GM10847 (cell line): ENCODE measurements around the gene ABCC5.

ENCODE experiments used
- POLR2A ChIP-seq: IDR thresholded peaks from 2 replicates; pipeline ENCODE4 v1.6.1; 2011; ENCODE audit not compliant: insufficient read length; ENCODE audit errors: extremely low read depth

The ABCC5 gene

DNA sequence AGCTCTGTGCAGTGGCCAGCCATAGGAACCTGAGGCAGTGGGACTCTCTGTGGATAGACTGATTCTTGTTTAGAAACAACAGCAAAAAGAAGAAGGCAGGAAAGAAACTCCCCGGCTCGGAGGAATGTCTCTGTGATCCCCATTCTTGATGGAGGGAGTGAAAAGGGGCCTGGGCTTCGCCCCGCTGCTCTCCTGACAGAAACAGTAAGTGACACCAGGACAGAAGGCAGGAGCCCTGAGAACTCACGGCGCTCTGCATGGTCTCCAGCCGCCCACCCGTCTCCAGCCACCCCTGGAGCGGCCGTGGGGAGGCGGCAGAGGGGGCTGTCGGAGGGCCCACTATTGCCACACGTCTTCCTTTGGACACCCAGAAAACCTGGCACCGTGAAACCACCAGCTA, 97.3 kb downstream of the ABCC5 start:
- no peak for TF ChIP-seq POLR2A

DNA sequence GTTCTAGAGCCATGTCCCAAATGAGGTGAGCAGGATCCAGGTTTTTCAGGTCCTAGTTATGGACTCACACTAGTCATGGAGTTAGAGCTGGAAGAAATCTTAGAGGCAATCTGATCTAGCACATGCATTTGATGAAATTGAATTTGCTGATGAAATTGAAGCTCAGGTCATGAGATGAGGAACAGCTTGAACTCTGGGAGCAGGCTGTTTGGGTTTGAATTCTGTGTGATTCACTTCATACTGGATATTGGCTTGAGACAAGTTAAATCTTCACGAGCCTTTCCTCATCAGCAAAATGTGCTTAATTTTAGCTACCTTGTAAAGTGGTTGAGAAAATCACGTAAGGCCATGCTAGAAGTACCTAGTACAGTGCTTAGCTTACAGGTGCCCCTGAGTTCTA, 99.5 kb downstream of the ABCC5 start:
- no peak for TF ChIP-seq POLR2A

DNA sequence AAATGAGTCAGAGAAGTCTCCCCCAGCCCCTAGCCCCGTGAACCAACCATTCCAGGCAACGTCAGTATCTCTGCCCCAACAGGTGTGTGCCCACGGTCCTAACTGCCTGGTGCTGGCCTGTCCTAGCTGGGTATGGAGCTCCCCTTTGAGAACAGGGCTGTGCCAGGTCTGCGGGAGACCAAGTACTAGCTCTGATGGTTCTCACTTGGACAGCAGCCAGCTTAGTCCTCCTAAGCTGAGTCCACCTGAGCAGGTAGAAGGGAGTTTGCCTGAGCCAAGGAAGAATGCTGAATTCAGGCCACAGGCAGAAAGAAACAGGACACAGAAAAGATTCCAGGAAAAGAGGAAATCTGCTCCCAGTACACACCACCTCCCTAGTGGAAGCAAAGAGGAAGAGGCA, 99.9 kb downstream of the ABCC5 start:
- no peak for TF ChIP-seq POLR2A

DNA sequence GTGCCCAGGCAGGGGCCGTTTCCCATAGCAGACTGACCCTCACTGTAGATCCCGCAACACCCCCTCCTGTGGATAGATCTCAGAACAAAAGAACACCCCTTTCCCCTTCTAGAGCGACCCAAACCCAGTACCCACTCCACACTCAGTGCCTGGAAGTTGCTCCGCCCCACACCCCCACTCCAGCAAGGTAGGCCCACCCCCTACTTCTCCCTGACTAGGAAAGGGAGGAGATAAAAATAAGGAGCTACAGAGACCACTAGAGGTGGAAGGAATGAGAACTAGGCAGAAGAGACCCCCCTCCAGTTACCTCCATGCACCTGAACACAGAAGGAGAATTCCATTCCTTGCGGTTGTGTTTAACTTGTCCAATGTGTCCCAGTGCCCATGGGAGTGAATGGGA, 102.8 kb downstream of the ABCC5 start:
- no peak for TF ChIP-seq POLR2A

DNA sequence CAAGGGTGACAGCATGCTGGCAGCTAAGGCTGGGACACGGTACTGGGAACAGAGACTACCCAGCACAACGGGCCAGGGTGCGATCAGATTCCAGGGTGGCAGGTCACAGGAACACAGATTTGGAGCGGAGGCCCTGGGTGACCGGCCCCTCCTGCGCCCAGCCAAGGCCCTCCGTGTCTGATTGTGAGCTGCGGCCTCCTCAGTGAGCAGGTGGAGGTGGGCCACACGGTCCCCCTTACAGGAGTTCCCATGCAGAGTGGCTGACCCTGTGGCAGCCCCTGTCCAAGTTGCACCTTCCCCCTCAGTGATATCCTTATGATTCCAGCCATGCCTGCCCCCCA, 104.1 kb downstream of the ABCC5 start:
- TF ChIP-seq POLR2A, result no peak

DNA sequence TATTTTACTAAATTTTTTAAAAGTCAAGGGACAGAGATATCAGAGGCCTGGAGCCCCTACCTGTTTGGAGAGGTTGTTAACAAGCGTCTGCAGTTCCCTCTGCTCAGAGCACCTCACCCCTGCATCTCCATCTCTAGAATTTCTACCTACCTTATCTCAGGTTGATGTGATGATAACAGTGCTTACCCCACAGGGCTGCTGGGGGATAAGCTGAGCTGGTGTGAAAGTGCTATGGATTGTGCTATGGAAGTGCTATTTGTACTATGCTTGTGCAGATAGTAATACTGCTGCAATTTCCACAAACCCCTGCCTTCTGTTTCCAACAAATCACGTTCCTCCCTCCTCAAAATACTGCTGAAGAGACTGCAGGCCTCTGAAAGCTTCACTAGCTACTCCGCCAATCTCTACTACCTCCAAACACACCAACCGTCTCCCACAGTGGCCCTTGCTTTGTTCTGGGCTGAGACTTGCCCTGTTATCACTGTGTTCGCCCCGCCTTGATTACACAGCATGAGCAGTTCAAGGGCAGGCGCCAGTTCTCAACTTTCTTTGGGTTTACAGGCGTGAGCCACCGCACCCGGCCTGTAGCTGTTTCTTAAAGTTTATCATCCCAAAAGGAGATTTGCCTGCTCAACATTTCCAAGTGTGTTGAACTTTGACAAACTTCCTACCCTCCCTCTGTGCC, 104.6 kb downstream of the ABCC5 start:
- TF ChIP-seq POLR2A, result no peak

DNA sequence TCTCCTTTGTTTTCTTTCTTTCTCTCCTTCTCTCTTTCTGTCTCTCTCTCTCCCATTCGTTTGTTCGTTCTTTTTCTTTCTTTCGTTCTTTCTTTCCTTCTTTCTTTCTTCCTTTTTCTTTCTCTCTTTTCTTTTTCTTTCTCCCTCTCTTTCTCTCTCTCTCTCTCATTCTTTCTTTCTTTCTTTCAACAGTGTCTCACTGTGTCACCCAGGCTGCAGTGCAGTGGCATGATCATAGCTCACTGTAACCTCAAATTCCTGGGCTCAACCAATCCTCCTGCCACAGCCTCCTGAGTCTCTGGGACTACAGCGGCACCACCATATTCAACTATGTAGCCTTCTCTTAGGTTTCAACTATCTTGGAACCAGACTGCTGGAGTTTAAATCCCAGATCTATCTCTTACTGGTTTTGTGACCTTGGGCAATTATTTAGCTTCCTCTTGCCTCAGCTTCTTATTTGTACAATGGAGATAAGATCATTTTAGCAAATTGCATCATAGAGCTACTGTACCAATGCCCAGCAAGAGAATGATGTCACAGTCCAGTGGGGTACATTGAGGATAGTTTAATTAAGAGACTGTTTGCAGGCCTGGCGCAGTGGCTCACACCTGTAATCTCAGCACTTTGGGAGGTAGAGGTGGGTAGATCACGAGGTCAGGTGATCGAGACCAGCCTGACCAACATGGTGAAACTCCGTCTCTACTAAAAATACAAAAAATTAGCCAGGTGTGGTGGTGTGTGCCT, 105.7 kb downstream of the ABCC5 start:
- TF ChIP-seq POLR2A, result no peak

DNA sequence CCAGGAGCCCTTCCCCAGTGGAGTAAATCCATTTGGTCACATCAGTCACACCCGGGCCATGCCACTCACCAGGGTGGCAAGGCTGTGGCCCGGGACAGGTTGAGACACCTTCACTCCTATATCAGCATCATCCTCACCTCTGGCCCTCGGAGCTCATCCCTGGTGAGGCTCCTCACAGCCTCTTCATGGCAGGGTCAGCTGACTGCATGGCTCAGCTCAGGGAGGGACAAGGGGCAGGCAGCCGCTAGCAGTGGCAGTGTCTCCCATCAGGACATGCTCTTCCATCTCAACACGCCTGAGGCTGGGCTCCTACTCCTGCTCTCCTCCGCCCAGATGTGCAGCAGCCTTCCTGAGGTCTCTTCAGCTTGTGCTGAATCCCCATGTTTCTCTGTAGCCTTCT, 106.6 kb downstream of the ABCC5 start:
- TF ChIP-seq POLR2A, result no peak

DNA sequence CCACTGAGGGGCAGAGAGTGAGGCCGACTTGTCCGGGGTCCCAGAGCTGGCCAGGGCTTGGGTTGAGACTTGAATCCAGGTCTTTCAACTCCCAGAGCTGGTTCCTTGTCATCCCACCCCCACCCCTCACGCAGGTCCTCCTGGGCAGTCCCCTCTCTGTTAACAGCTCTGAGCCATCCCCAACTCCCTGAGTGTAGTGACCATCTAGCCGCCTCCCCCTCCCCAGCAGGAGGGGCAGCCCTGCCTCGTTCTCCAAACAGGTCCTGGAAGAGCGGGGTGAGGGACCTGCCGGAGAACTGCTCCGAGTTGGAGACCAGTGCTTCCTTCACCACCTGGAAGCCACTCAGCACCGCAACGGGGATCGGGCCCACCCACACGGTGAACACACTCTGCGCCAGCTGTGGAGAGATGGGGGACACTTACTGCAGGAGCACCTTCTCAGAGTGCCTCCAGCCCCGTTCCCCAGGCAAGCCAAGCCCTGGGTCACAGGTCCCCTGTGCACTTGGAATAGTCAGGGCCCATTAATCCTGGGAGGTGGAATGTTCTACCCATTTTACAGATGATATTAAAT, 108.6 kb downstream of the ABCC5 start:
- TF ChIP-seq POLR2A, result no peak

DNA sequence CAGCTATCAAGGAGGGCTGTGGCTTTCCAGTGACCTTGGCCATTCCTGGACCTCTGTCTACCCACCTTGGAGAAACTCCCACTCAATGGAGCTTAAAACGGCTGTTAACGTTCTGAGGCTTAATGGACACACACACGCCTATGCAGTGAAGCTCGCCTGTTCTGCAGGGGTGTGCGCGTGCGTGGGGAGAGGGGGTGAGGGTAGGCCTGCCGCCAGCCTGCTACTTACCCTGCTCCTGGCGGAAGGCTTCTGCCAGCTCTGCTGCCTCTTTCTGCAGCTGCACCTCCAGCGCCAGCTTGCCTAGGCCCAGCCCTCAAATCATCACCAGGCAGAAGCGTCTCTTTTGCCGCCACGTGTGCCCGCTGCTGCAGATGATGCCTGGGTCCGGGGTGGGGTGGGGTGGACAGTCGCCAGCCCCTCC, 109.8 kb downstream of the ABCC5 start:
- no peak for TF ChIP-seq POLR2A

DNA sequence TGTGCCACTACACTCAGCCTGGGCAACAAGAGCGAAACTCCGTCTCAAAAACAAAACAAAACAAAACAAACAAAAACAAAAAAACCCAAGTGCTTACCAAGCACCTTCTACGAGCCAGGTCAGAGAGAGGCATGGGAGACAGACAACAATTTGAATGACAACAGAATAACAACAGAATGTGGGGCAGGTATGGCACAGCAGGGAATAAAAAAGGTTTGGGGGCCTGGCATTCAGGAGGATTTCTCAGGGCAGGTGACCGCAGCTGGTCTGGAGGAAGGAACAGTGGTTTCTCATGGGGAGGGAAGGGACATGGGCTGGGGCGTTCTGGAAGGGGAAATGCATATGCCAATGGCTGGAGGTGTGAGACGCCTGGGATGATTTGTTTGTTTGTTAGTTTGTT, 110.5 kb downstream of the ABCC5 start:
- no peak for TF ChIP-seq POLR2A

DNA sequence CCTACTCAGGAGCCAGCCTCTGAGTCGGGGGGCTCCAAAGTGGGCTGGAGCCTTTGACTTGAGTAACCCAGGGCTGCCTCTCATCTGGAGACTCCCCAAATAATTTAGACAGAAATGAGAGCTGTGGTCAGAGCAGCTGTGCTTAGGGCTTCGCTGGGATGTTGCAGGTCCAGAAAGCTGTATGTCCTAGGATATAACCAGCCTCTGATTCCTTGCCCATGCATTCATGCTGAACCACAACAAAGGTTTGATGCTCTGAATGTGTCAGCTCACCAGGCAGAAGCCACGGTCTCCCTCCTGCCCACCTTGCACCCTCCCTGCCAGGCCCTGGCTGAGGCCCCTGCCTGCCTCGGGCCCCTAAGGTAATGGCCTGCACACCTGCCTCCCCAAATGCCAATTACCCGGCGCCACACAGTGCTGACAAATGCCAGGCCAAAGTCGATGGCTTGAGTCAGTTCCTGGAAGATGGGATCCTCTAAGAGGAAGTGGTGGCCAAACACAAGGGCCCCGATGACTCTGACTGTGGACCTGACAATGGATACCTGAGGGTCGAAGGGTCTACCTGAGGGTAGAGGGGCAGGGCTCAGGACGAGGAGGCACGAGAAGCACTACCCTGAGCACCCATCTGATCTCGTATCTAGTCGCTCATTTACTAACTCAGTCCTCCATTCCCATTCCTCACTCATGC, 111.3 kb downstream of the ABCC5 start:
- no peak for TF ChIP-seq POLR2A

DNA sequence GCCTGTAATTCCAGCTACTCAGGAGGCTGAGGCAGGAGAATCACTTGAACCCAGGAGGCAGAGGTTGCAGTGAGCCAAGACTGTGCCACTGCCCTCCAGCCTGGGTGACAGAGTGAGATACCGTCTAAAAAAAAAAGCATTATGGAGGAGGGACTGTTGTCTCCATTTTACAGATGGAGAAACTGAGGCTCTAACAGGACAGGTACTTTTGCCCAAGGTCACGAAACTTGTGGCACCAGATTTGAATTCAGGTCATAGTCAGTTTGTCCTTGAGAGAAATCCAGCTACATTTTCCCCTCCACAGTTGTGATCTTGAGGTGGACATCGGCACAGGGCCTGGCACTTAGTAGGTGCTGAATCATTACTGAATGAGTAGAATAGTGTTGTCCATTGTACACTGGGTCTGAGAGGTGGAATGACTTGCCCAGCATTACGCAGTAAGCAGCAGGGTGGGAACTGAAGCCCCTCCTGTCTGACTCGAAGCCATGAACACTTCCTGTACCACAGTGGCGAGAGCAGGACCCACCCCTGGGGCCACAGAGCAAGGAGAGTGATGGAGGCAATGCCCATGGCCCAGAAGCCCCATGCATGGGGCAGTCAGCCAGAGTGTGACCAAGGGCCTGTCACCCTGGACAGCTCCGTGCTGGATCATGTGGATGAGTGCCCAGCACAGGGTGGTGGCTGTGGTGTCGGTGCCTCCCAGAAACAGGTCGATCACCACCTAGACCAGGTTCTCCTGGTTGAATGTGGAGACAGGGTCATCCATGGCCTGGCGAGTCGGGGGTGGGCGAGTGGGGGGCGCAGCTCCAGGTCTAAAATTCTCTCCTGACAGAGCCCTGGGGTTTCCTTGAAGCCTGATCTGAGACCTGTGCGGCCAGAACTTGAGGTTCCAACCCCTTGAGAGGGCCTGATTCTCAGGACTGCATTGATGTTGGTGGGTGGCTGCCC, 112.6 kb downstream of the ABCC5 start:
- TF ChIP-seq POLR2A, result no peak

DNA sequence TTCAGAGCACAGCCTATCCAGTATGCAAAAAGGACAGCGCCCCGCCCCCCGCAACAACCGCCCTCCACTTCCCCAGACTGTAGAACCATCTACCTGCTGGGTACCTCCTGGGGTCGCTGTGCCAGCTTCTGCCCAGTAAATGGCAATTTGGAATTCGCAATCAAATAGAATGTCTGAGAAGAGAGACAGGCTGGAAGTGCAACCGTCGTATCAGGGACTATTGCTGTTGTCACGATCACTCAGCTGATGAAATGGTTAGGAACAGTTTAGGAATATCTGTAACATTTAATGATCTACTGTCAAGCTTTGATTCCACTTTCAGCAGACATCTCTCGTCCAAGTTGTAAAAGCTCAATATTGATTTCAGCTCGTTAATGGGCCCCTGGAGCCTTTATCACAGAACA, 119.7 kb downstream of the ABCC5 start:
- no peak for TF ChIP-seq POLR2A

DNA sequence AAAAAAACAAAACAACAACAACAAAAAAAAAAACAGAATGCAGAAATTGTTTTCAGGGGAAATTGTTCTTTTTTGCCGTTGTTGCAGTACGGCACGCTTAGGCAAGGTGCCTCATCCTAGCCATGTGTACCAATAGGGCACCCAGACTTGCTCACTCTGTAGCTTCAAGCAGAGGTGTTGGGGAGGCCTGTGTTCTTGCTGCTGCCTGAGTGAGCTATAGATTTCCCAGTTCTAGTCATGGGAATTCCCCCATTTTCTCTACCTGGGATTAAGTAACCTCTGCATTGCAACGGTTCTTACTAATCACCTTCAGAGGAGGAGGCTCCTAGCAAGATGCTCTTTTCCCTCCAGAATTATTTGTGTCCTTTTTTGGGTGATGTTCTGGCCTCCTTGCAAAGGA, 120.1 kb downstream of the ABCC5 start:
- TF ChIP-seq POLR2A, result no peak

DNA sequence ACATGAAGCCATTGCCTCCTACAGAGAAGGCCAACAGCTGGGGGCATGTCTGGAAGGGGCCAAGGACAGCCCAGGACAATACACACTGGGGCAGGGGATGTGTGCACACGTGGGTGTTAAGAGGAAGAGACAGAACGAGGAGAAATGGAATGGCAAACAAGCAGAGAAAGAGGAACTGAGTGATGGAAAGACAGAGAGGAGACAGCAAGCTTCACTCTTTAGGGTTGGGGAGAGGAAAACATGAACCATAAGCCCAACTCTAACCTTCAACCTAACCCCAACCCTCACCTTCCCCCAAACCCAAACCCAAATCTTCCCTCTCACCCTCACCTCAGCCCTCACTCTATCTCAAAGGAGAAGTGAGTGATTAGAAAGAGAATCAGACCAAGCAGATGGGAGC, 121.1 kb downstream of the ABCC5 start:
- TF ChIP-seq POLR2A, result no peak

DNA sequence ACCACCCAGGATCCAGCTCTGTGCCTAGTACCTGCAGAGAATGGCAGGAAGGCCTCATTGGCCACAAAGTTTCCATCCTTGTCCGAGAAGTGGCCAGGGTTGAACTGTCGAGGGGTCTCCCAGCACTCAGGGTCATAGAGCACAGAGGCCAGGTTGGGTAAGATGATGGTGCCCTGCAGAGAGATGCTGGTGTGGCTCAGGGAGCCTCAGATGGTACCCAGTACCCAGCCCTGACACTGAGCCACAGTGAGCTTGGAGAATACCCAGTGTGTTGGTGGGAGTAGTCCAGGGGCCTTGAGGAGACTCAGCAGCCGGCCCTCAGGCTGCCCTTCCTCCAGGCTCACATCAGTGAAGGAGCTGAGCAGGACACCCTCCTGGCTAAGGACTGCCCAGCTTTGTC, 121.5 kb downstream of the ABCC5 start:
- no peak for TF ChIP-seq POLR2A
